ENCODE data around the gene ZNF641.

GRCh38 chr12:48342980-48343379, 7.7 kb downstream of the ZNF641 start:
- no peak for TF ChIP-seq CTCF (IDR thresholded peaks at IDR 0.05)
- TF ChIP-seq POLR2A (IDR thresholded peaks at IDR 0.05): no peak
